Heart left ventricle (tissue), 16 donors: ENCODE results near the gene YIF1A. TPM values are rescaled to one million over a fixed set of nuclear protein-coding genes. Genes with fewer than 3 reads are reported as not detected.

ENCODE experiments used
- ATAC-seq, 4 donors: fragments of 200-7000 bp; cut with Tn5 transposase; one replicate each; pipeline ENCODE4 v1.9.1; 2020 to 2022; ENCODE audit warnings: moderate library complexity in 4 of 4, mild to moderate bottlenecking in 3 of 4, moderate number of reproducible peaks in 1 of 4
- DNase-seq, 5 donors: peaks; one replicate each; pipeline ENCODE4 v3.0.0-alpha.2; 2020
- H3K27ac ChIP-seq, 12 donors: fragments of 200-600 bp; sonication (generic) in 4 of 12; one replicate each; pipeline versions ENCODE4 v1.5.0 to v1.8.0; 2016 to 2022; ENCODE audit warnings: mild to moderate bottlenecking in 2 of 12
- H3K27me3 ChIP-seq, 9 donors: fragments of 200-600 bp; sonication (generic) in 2 of 9; one replicate each; pipeline versions ENCODE4 v1.5.1 to v1.8.0; 2016 to 2022; ENCODE audit warnings: mild to moderate bottlenecking in 3 of 9
- H3K36me3 ChIP-seq, 9 donors: fragments of 200-600 bp; sonication (generic) in 2 of 9; one replicate each; pipeline versions ENCODE4 v1.5.0 to v1.8.0; 2018 to 2022; ENCODE audit warnings: mild to moderate bottlenecking in 2 of 9
- H3K4me1 ChIP-seq, 12 donors: fragments of 200-600 bp; sonication (generic) in 4 of 12; one replicate each; pipeline versions ENCODE4 v1.5.0 to v1.8.0; 2016 to 2022; ENCODE audit warnings: mild to moderate bottlenecking in 3 of 12
- H3K4me3 ChIP-seq, 12 donors: fragments of 200-600 bp; sonication (generic) in 4 of 12; one replicate each; pipeline versions ENCODE4 v1.5.0 to v1.8.0; 2017 to 2022; ENCODE audit warnings: mild to moderate bottlenecking in 9 of 12, moderate library complexity in 4 of 12
- H3K9me3 ChIP-seq, 12 donors: fragments of 200-600 bp; sonication (generic) in 4 of 12; one replicate each; pipeline versions ENCODE4 v1.5.0 to v1.8.0; 2016 to 2022; ENCODE audit warnings: mild to moderate bottlenecking in 1 of 12
- CTCF ChIP-seq, 12 donors: fragments of 200-600 bp; sonication (generic) in 4 of 12; IDR thresholded peaks; one replicate each; pipeline versions ENCODE4 v1.5.0 to v1.8.0; 2018 to 2022; ENCODE audit warnings: antibody characterized with exemption in 12 of 12, mild to moderate bottlenecking in 5 of 12
- POLR2A ChIP-seq, 2 donors: fragments of 450-650 bp; IDR thresholded peaks; one replicate each; pipeline ENCODE4 v1.6.1; 2017; ENCODE audit warnings: antibody characterized with exemption in 2 of 2, mild to moderate bottlenecking in 2 of 2, moderate library complexity in 2 of 2
- WGBS, 4 donors: extraction: QIAGEN DNeasy Blood & Tissue Kit in 2 of 4; methylation state at CpG; one replicate each; pipeline versions ENCODE4 v1.1.5 to v1.1.7; 2013 to 2018; 5-methylcytosine and 5-hydroxymethylcytosine counted together
- intact Hi-C, 10 donors: fragments of 100-400 bp; cut with DNase I; formaldehyde crosslinking; loops; one replicate each; pipeline versions ENCODE4 v1.11.1 to v1.14.2; 2022
- polyA plus RNA-seq, 2 donors: library from polyadenylated mRNA; stranded (reverse); fragments of 200-250 nt; gene quantifications; one replicate each; pipeline ENCODE4 v1.2.3, GENCODE V29; 2013
- total RNA-seq, 9 donors: library from RNA; depleted of rRNA in 2 of 9; stranded (reverse); fragments of >200 nt in 2 of 9; fragmentation: NEBNext Ultra II Directional in 3 of 9; extraction: Animal tissue kit (Norgen Biotek cat#: 25700) in 3 of 9; gene quantifications; one replicate each; pipeline versions ENCODE4 v1.1.0 to v1.2.4, GENCODE V29; 2016 to 2023
- donor health status: ischemic (EF 13 %, LVEDD 7.1; RV severe dilation, severe dysfunction).
- donor health status: healthy with polysubstance abuse.
- donor health status: DM: no; HTN: yes; CAD: no.
- donor health status: DM: no; HTN: no; CAD: no.
- donor health status: ischemic (EF 25% LVEDD 6.9; RV normal size, moderate dysfunction).
- donor health status: ischemic (EF 25% LVEDD 5.7; RV mildly dilated, moderate dysfunction).
- donor health status: healthy.
- donor health status: DM: yes; HTN: yes; CAD: no.
- donor health status: ischemic (EF 35%, LVEDD 5.7; RV mildly dilated, moderate dysfunction).
- donor health status: nonischemic (EF 11% LVEDD 7.7; RV severe dilation, severe dysfunction).
- donor health status: DM: yes; HTN: yes; CAD: no.
- donor health status: PGD.
- donor health status: ischemic (EF 29% LVEDD 5.4; RV normal size, mild dysfunction).
- donor health status: nonischemic (EF 23%, LVEDD 6.1; RV moderate dilation, normal function).

The YIF1A gene
- total and polyA plus RNA-seq, 11 donors: 41.6 to 136 (median 65.3) TPM

GRCh38 chr11:66239511-66239910 is 49.4 kb downstream of the YIF1A start:
- TF ChIP-seq CTCF (IDR thresholded peaks at IDR 0.05): no peak
- no peak for TF ChIP-seq POLR2A (IDR thresholded peaks at IDR 0.05)
- ATAC-seq (no peak), DNase-seq (no peak)
- H3K4me3 ChIP-seq: no peak overlapping the region
- H3K27me3 ChIP-seq: no peaks in the 10 kb centered on the region
- H3K4me1 ChIP-seq: peaks cover 0 to 10% (median 3%) of the 10 kb centered on the region in 12 donors
- WGBS, 4 donors: 86 to 92% (median 88%) methylated on average over 3 of the region's 3 CpGs
- no peaks in the 10 kb centered on the region for H3K9me3 ChIP-seq
- intact Hi-C loops: no loop called here
- H3K36me3 ChIP-seq: peaks cover 0 to 98% (median 82%) of the 10 kb centered on the region in 9 donors
- H3K27ac ChIP-seq: no peak overlapping the region

- DNase-seq: no peak
- H3K36me3 ChIP-seq: peaks cover 0 to 98% (median 87%) of the 10 kb centered on the region in 9 donors
- TF ChIP-seq CTCF (IDR thresholded peaks at IDR 0.05) (no peak), POLR2A (IDR thresholded peaks at IDR 0.05) (no peak)
These were observed 50.0 kb downstream of the YIF1A start for GRCh38 chr11:66238786-66239413.

GRCh38 chr11:66237867-66238266 is 51.1 kb downstream of the YIF1A start:
- H3K27me3 ChIP-seq: no peaks in the 10 kb centered on the region
- WGBS, 4 donors: 94 to 95% (median 95%) methylated on average over 6 of the region's 6 CpGs
- no peak for TF ChIP-seq CTCF (IDR thresholded peaks at IDR 0.05)
- TF ChIP-seq POLR2A (IDR thresholded peaks at IDR 0.05): no peak
- H3K4me1 ChIP-seq: peaks cover 0 to 10% (median 3%) of the 10 kb centered on the region in 12 donors
- H3K9me3 ChIP-seq: no peaks in the 10 kb centered on the region
- intact Hi-C loops: no loop called here
- DNase-seq (no peak), ATAC-seq (no peak)
- H3K36me3 ChIP-seq: peaks cover 0 to 98% (median 91%) of the 10 kb centered on the region in 9 donors
- no peak overlapping the region for H3K4me3 ChIP-seq
- no peak overlapping the region for H3K27ac ChIP-seq

More at GRCh38 chr11:66238786-66239413, 50.0 kb downstream of the YIF1A start:
- intact Hi-C loops: no loop called here
- no peak overlapping the region for H3K27ac ChIP-seq
- H3K4me3 ChIP-seq: no peak overlapping the region
- peaks cover 0 to 10% (median 3%) of the 10 kb centered on the region in 12 donors for H3K4me1 ChIP-seq
- no peaks in the 10 kb centered on the region for H3K9me3 ChIP-seq
- no peaks in the 10 kb centered on the region for H3K27me3 ChIP-seq
- WGBS, 4 donors: 84 to 92% (median 85%) methylated on average over 17 of the region's 17 CpGs
- ATAC-seq: no peak

DNA sequence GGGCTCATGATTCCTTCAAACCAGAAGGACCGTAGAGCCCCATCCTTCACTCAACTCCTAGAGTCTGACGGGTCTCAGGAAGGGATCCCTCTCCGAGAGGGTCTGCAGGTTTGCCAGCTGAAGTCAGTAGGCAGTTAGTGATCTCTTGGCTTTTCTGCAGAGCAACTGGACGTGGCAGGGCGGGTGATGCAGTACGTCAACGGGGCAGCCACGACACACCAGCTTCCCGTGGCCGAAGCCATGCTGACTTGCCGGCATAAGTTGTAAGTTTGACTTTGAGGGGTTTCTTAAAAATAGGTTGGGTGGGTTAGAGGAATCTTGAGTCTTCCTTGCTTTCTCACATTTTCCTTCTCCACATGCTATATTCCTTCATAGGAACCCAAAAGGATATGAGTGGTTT is 53.8 kb downstream of the YIF1A start:
- Histone ChIP-seq H3K4me3 (no peak overlapping the region), H3K27ac (no peak overlapping the region), H3K27me3 (no peaks in the 10 kb centered on the region), H3K36me3 (peaks cover 0 to 98% (median 94%) of the 10 kb centered on the region in 9 donors), H3K4me1 (no peaks in the 10 kb centered on the region), H3K9me3 (no peaks in the 10 kb centered on the region)
- ATAC-seq (no peak), DNase-seq (no peak)
- 93 to 97% (median 94%) methylated on average over 11 of the region's 11 CpGs for WGBS, 4 donors
- TF ChIP-seq POLR2A (IDR thresholded peaks at IDR 0.05): no peak
- TF ChIP-seq CTCF (IDR thresholded peaks at IDR 0.05): no peak
- intact Hi-C loops: no loop called here

Other genes with a start within 250 kb of the YIF1A start
- 1 to 10 TPM in 8 of 9 donors, under 1 TPM in 1; 0.96 to 4.9 (median 2.4) TPM for gene GAL3ST3, start 240.0 kb downstream of the YIF1A start, total RNA-seq
- gene GAL3ST3, start 240.0 kb downstream of the YIF1A start, polyA plus RNA-seq: 1 to 10 TPM in 1 of 2 donors, under 1 TPM in 1; 0.08 to 1.1 TPM
- gene SF3B2, start 236.8 kb downstream of the YIF1A start, total RNA-seq: 10 to 100 TPM; 69.8 to 92.9 (median 79.6) TPM
- gene SF3B2, start 236.8 kb downstream of the YIF1A start, polyA plus RNA-seq: 100 to 1,000 TPM in 1 of 2 donors, 10 to 100 TPM in 1; 43.5 to 106 TPM
- 100 to 1,000 TPM in 3 of 9 donors, 10 to 100 TPM in 6; 39.2 to 151 (median 90.4) TPM for gene PACS1, start 218.9 kb downstream of the YIF1A start, total RNA-seq
- gene PACS1, start 218.9 kb downstream of the YIF1A start, polyA plus RNA-seq: 10 to 100 TPM; 30.6 to 40.2 TPM
- gene KLC2, start 31.4 kb downstream of the YIF1A start, total RNA-seq: 10 to 100 TPM; 24.7 to 78.5 (median 34.0) TPM
- gene KLC2, start 31.4 kb downstream of the YIF1A start, polyA plus RNA-seq: 10 to 100 TPM; 49.9 to 65.8 TPM
- gene RAB1B, start 20.5 kb downstream of the YIF1A start, total RNA-seq: 100 to 1,000 TPM; 111 to 149 (median 128) TPM
- gene RAB1B, start 20.5 kb downstream of the YIF1A start, polyA plus RNA-seq: 100 to 1,000 TPM; 161 to 178 TPM
- gene CNIH2, start 11.0 kb downstream of the YIF1A start, total RNA-seq: under 1 TPM in 2 of 9 donors, not detected in 7; 0.25 to 0.40 TPM
- gene CNIH2, start 11.0 kb downstream of the YIF1A start, polyA plus RNA-seq: under 1 TPM in 1 of 2 donors, not detected in 1; 0.08 TPM
- 1 to 10 TPM in 1 of 9 donors, under 1 TPM in 3, not detected in 5; 0.09 to 7.9 (median 0.18) TPM for gene TMEM151A, start 2.8 kb upstream of the YIF1A start, total RNA-seq
- gene TMEM151A, start 2.8 kb upstream of the YIF1A start, polyA plus RNA-seq: under 1 TPM; 0.08 TPM
- gene CD248, start 27.9 kb upstream of the YIF1A start, total RNA-seq: 10 to 100 TPM in 5 of 9 donors, 1 to 10 TPM in 4; 6.5 to 33.1 (median 11.8) TPM
- 10 to 100 TPM in 1 of 2 donors, 1 to 10 TPM in 1; 6.0 to 19.9 TPM for gene CD248, start 27.9 kb upstream of the YIF1A start, polyA plus RNA-seq
- 1 to 10 TPM in 8 of 9 donors, under 1 TPM in 1; 0.99 to 5.2 (median 1.5) TPM for gene RIN1, start 47.3 kb upstream of the YIF1A start, total RNA-seq
- gene RIN1, start 47.3 kb upstream of the YIF1A start, polyA plus RNA-seq: 1 to 10 TPM; 1.3 to 2.9 TPM
- 10 to 100 TPM in 8 of 9 donors, 1 to 10 TPM in 1; 9.7 to 39.2 (median 16.5) TPM for gene BRMS1, start 56.0 kb upstream of the YIF1A start, total RNA-seq
- 10 to 100 TPM; 24.7 to 77.4 TPM for gene BRMS1, start 56.0 kb upstream of the YIF1A start, polyA plus RNA-seq
- gene B4GAT1, start 58.5 kb upstream of the YIF1A start, total RNA-seq: 100 to 1,000 TPM in 1 of 9 donors, 10 to 100 TPM in 8; 37.3 to 109 (median 52.3) TPM
- gene B4GAT1, start 58.5 kb upstream of the YIF1A start, polyA plus RNA-seq: 10 to 100 TPM; 37.2 to 54.0 TPM
- gene SLC29A2, start 82.6 kb upstream of the YIF1A start, total RNA-seq: 10 to 100 TPM in 6 of 9 donors, 1 to 10 TPM in 3; 6.8 to 30.9 (median 13.1) TPM
- 10 to 100 TPM; 18.2 to 29.7 TPM for gene SLC29A2, start 82.6 kb upstream of the YIF1A start, polyA plus RNA-seq
- under 1 TPM in 1 of 9 donors, not detected in 8; 0.75 TPM for gene NPAS4, start 131.9 kb upstream of the YIF1A start, total RNA-seq
- gene NPAS4, start 131.9 kb upstream of the YIF1A start, polyA plus RNA-seq: under 1 TPM in 1 of 2 donors, not detected in 1; 0.04 TPM
- 10 to 100 TPM; 38.9 to 56.9 (median 47.4) TPM for gene MRPL11, start 149.7 kb upstream of the YIF1A start, total RNA-seq
- gene MRPL11, start 149.7 kb upstream of the YIF1A start, polyA plus RNA-seq: 10 to 100 TPM; 48.9 to 62.8 TPM
- gene PELI3, start 177.8 kb upstream of the YIF1A start, total RNA-seq: 10 to 100 TPM in 3 of 9 donors, 1 to 10 TPM in 6; 7.2 to 26.2 (median 8.0) TPM
- 1 to 10 TPM; 5.8 to 9.2 TPM for gene PELI3, start 177.8 kb upstream of the YIF1A start, polyA plus RNA-seq
- gene DPP3, start 191.3 kb upstream of the YIF1A start, total RNA-seq: 10 to 100 TPM in 6 of 9 donors, 1 to 10 TPM in 3; 6.2 to 43.1 (median 14.9) TPM
- 10 to 100 TPM in 1 of 2 donors, 1 to 10 TPM in 1; 6.4 to 35.5 TPM for gene DPP3, start 191.3 kb upstream of the YIF1A start, polyA plus RNA-seq
- 10 to 100 TPM; 15.8 to 51.8 (median 18.7) TPM for gene BBS1, start 221.5 kb upstream of the YIF1A start, total RNA-seq
- 10 to 100 TPM; 11.0 to 11.9 TPM for gene BBS1, start 221.5 kb upstream of the YIF1A start, polyA plus RNA-seq